Smooth muscle cell of the umbilical artery (primary cell): Measurements from ENCODE around the gene CHMP5. TPM values are rescaled to one million over a fixed set of nuclear protein-coding genes. Genes with fewer than 3 reads are reported as not detected.

Experiments used
- total RNA-seq: library from RNA; depleted of rRNA; stranded (reverse); fragments of >200 nt; gene quantifications from 2 replicates; pipeline ENCODE4 v1.2.3, GENCODE V29; 2014

The CHMP5 gene
- 149 and 157 TPM in 2 replicates for total RNA-seq

DNA sequence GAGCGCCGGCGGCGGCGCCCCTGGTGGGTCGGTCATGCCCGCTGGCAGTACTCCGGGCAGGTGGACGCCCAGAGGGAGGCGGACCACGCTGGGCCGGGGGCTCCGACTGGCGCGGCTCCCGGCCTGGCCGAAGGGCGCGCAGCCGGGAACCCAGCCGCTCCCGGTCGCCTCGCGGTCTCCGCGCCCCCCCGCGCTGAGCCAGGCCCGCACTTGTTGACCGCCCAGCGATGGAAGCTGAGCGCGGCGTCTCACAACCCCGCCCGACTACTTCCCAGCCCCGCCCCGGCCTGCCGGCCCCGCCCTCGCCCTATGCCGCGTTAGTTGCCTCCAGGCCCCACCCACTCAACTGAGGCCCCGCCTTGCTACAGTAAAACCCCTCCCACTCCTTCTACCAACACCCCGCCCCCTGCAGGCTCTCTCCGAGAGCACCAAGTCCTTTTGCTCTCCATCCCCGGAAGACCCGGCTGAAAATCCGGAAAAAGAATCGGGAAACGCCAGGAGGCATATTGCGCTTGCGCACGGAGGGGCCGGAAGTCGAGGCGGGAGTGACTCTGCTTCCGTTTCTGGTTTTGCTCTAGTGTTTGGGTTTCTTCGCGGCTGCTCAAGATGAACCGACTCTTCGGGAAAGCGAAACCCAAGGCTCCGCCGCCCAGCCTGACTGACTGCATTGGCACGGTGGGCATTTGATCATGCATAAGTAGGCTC lies at the start of gene CHMP5, which contains the start of gene BAG1:
TSS of gene CHMP5 (plus strand) at position 577 of the 705 bp plus-strand sequence. CDS start at position 607, 30 bp downstream.
TSS of gene BAG1 (minus strand) at position 236 of the 705 bp plus-strand sequence.

DNA sequence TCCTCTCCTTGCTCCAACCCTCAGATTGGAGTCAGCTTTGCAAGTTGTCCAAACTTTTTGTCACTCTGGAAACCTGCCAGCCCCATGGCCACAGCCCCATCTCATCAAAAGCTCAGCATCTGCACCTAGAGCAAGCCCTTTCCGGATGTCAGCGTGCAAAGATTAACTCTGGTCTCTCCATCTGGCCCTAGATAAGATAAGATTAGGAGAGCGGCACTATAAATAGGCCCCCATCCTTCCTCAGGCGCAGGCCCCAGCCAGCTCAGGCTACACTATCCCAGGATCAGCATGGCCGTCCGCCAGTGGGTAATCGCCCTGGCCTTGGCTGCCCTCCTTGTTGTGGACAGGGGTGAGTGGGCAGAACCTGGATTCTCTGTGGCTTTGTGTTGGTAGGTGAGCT lies 24.9 kb upstream of the CHMP5 start, which contains the start of gene SPINK4:
TSS of gene SPINK4 (plus strand) at position 247 of the 400 bp plus-strand sequence. CDS start at position 289, 42 bp downstream.

DNA sequence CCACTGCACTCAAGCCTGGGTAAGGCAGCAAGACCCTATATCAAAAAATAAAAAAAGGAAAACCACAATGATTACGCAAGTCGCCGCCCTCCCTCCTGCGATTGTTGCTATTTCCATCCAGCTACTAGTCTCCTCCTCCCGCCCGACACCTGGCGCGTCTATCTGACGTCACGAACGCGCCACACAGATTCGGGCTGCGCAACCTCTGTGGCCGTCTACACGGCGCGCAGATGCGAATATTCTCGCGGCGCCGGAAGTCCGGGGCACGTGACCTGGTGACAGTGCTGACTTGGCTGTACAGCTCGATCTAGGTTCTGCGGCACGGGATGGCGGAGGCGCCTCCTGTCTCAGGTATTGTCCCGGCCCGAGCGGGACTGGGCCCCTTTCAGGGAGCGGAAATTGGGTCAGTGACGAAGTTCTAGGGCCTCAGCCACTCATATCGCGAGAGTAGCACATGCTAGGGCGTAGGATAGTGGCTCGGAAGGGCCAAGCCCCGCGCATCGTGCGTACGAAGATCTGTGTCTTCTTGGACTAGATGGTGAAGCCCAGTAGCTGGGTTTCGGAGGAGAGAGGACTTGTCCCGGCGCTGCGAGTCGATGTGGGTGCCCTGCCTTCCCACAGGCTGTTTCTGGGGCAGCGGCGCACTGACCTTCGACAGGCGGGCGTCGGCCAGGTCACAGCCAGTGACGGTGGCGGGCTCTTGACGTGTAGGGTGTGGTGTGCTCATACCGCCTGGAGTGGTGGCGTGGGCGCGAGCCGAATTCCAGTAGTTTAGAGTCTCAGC lies 25.6 kb downstream of the CHMP5 start, which contains the start of gene NFX1:
TSS of gene NFX1 (plus strand) at position 270 of the 784 bp plus-strand sequence. CDS start at position 327, 57 bp downstream.

Other genes with a start within 250 kb of the CHMP5 start
- gene DNAJA1, start 239.8 kb upstream of the CHMP5 start, total RNA-seq, result 93.2 and 120 TPM in 2 replicates
- gene SMU1, start 188.4 kb upstream of the CHMP5 start, total RNA-seq, result 29.0 and 33.6 TPM in 2 replicates
- 115 and 124 TPM in 2 replicates for gene B4GALT1, start 97.7 kb upstream of the CHMP5 start, total RNA-seq
- not detected in 2 replicates for gene SPINK4, start 24.9 kb upstream of the CHMP5 start, total RNA-seq
- 12.8 and 13.9 TPM in 2 replicates for gene BAG1, start 341 bp upstream of the CHMP5 start, total RNA-seq
- 22.0 and 32.8 TPM in 2 replicates for gene NFX1, start 25.5 kb downstream of the CHMP5 start, total RNA-seq
- not detected in 2 replicates for gene AQP7, start 137.5 kb downstream of the CHMP5 start, total RNA-seq
- 0.42 and 0.59 TPM in 2 replicates for gene AQP3, start 182.5 kb downstream of the CHMP5 start, total RNA-seq
- gene NOL6, start 208.9 kb downstream of the CHMP5 start, total RNA-seq, result 28.5 and 56.2 TPM in 2 replicates